HPDE6-E6E7 (cell line): ENCODE results near the gene GTF2A2.
"Not testable (repeated sequence)": the region's sequence is repeated elsewhere in the genome, so short reads cannot be mapped to it uniquely, and the experiment has no call there.

ENCODE experiments used
- DNase-seq: peaks from one replicate; pipeline ENCODE4 v3.0.0; 2011; ENCODE audit warnings: missing footprints; ENCODE audit errors: extremely low spot score

The GTF2A2 gene

GRCh38 chr15:59674361-59674877, 17.1 kb upstream of the GTF2A2 start:
- no peak for DNase-seq

GRCh38 chr15:59668556-59668955, 11.2 kb upstream of the GTF2A2 start:
- DNase-seq, result no peak

GRCh38 chr15:59662260-59662659, 4.9 kb upstream of the GTF2A2 start:
- DNase-seq, result no peak

- DNase-seq, result no peak
Measured at GRCh38 chr15:59659366-59659765, 2.1 kb upstream of the GTF2A2 start.

GRCh38 chr15:59657635-59658125, 365 bp upstream of the GTF2A2 start:
- no peak for DNase-seq

- no peak for DNase-seq
Measured at GRCh38 chr15:59654046-59654445, 3.3 kb downstream of the GTF2A2 start.

GRCh38 chr15:59649603-59650002, 7.7 kb downstream of the GTF2A2 start:
- no peak for DNase-seq

GRCh38 chr15:59647085-59647484, 10.2 kb downstream of the GTF2A2 start:
- DNase-seq, result no peak

- DNase-seq, result no peak
Measured at GRCh38 chr15:59646277-59646676, 11.0 kb downstream of the GTF2A2 start.

GRCh38 chr15:59645812-59646211, 11.5 kb downstream of the GTF2A2 start:
- DNase-seq, result not testable (repeated sequence)

- no peak for DNase-seq
Measured at GRCh38 chr15:59644756-59645155, 12.6 kb downstream of the GTF2A2 start.

GRCh38 chr15:59642351-59642750, 15.0 kb downstream of the GTF2A2 start:
- DNase-seq, result no peak

- not testable (repeated sequence) for DNase-seq
Measured at GRCh38 chr15:59637507-59637906, 19.8 kb downstream of the GTF2A2 start.

- no peak for DNase-seq
Measured at GRCh38 chr15:59636184-59636583, 21.1 kb downstream of the GTF2A2 start.

- DNase-seq, result peak; percentile 22
Measured at GRCh38 chr15:59632714-59633113, 24.6 kb downstream of the GTF2A2 start.

GRCh38 chr15:59622289-59622688, 35.0 kb downstream of the GTF2A2 start:
- peak; percentile 91 for DNase-seq

GRCh38 chr15:59618406-59618805, 38.9 kb downstream of the GTF2A2 start:
- no peak for DNase-seq

GRCh38 chr15:59616379-59616778, 40.9 kb downstream of the GTF2A2 start:
- no peak for DNase-seq

GRCh38 chr15:59615661-59616060, 41.7 kb downstream of the GTF2A2 start:
- no peak for DNase-seq

- no peak for DNase-seq
Measured at GRCh38 chr15:59614153-59614552, 43.2 kb downstream of the GTF2A2 start.

- peak; percentile 72 for DNase-seq
Measured at GRCh38 chr15:59611276-59612260, 45.7 kb downstream of the GTF2A2 start, which contains the start of gene GCNT3. GCNT3 (plus strand) TSS chr15:59611783; CDS start chr15:59618239, 6,456 bp downstream.

GRCh38 chr15:59609730-59610712, 47.3 kb downstream of the GTF2A2 start:
- DNase-seq, result no peak
